ENCODE data around the gene ZFYVE28.

DNA sequence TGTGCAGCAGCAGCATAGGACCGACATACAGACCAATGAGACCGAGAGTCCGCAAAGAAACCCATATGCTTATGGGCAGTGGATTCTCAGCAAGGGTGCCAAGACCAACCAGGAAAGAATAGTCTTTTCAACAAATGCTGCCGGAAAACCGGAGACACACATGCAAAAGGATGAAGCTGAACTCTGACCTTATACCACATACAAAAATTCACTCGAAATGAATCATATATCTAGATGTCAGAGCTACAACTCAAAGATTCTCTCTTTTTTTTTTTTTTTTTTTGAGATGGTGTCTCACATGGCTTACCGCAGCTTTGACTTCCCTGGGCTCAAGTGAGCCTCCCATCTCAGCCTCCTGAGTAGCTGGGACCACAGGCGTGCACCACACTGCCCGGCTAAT, 140.5 kb downstream of the ZFYVE28 start:
- TF ChIP-seq POLR2AphosphoS5 (IDR thresholded peaks at IDR 0.05) = no peak
- TF ChIP-seq, protein P1, sequence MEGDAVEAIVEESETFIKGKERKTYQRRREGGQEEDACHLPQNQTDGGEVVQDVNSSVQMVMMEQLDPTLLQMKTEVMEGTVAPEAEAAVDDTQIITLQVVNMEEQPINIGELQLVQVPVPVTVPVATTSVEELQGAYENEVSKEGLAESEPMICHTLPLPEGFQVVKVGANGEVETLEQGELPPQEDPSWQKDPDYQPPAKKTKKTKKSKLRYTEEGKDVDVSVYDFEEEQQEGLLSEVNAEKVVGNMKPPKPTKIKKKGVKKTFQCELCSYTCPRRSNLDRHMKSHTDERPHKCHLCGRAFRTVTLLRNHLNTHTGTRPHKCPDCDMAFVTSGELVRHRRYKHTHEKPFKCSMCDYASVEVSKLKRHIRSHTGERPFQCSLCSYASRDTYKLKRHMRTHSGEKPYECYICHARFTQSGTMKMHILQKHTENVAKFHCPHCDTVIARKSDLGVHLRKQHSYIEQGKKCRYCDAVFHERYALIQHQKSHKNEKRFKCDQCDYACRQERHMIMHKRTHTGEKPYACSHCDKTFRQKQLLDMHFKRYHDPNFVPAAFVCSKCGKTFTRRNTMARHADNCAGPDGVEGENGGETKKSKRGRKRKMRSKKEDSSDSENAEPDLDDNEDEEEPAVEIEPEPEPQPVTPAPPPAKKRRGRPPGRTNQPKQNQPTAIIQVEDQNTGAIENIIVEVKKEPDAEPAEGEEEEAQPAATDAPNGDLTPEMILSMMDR (IDR thresholded peaks at IDR 0.05) = no peak
